GM23338 (cell line): Measurements from ENCODE around the gene SLC7A5. TPM values are rescaled to one million over a fixed set of nuclear protein-coding genes. Genes with fewer than 3 reads are reported as not detected.

Experiments
- ATAC-seq: fragments of 200-7000 bp; cut with Tn5 transposase; 3 replicates; pipeline ENCODE4 v1.9.1; 2020
- DNase-seq: peaks from one replicate; pipeline ENCODE4 v3.0.0-alpha.2; 2015; ENCODE audit warnings: low spot score
- H2AFZ ChIP-seq: fragments of 200-600 bp; sonication (generic); 2 replicates; pipeline ENCODE4 v1.8.0; 2016; ENCODE audit warnings: antibody characterized with exemption, mild to moderate bottlenecking, moderate library complexity
- H3F3A ChIP-seq: fragments of 200-600 bp; sonication (generic); replicated peaks from 2 replicates; pipeline ENCODE4 v1.8.0; 2017; ENCODE audit warnings: antibody characterized with exemption, mixed run types, low read depth
- H3K27ac ChIP-seq: fragments of 200-600 bp; sonication (generic); 2 replicates; pipeline ENCODE4 v1.6.1; 2016; ENCODE audit warnings: low read depth
- H3K27me3 ChIP-seq: fragments of 200-600 bp; sonication (generic); 2 replicates; pipeline ENCODE4 v1.8.0; 2016; ENCODE audit warnings: mild to moderate bottlenecking, mixed run types, moderate library complexity; ENCODE audit not compliant: insufficient read depth
- H3K36me3 ChIP-seq: fragments of 200-600 bp; sonication (generic); 2 replicates; pipeline ENCODE4 v1.8.0; 2016; ENCODE audit warnings: mild to moderate bottlenecking; ENCODE audit not compliant: insufficient read depth
- H3K4me1 ChIP-seq: fragments of 200-600 bp; sonication (generic); 2 replicates; pipeline ENCODE4 v1.8.0; 2016; ENCODE audit warnings: mild to moderate bottlenecking, moderate library complexity; ENCODE audit not compliant: insufficient read depth
- H3K4me2 ChIP-seq: fragments of 200-600 bp; sonication (generic); 2 replicates; pipeline ENCODE4 v1.7.1; 2017; ENCODE audit warnings: mixed run types
- H3K4me3 ChIP-seq: fragments of 200-600 bp; sonication (generic); 2 replicates; pipeline ENCODE4 v1.6.1; 2016; ENCODE audit warnings: mixed run types
- H3K79me2 ChIP-seq: fragments of 200-600 bp; sonication (generic); replicated peaks from 2 replicates; pipeline ENCODE4 v1.8.0; 2017; ENCODE audit warnings: mild to moderate bottlenecking; ENCODE audit not compliant: insufficient read depth
- H3K9me2 ChIP-seq: fragments of 200-600 bp; sonication (generic); 2 replicates; pipeline ENCODE4 v1.8.0; 2017; ENCODE audit not compliant: insufficient read depth
- H4K20me1 ChIP-seq: fragments of 200-600 bp; sonication (generic); replicated peaks from 2 replicates; pipeline ENCODE4 v1.8.0; 2017; ENCODE audit warnings: mild to moderate bottlenecking; ENCODE audit not compliant: insufficient read depth
- H3K27ac Mint-ChIP-seq: 2 replicates; pipeline ENCODE4 v1.8.0; 2020; ENCODE audit warnings: inconsistent platforms, mild to moderate bottlenecking, moderate library complexity, mixed read lengths
- H3K27me3 Mint-ChIP-seq: 3 replicates; pipeline ENCODE4 v1.8.0; 2022; ENCODE audit warnings: low read depth, mild to moderate bottlenecking, moderate library complexity, mixed read lengths, inconsistent platforms; ENCODE audit not compliant: insufficient read depth, poor library complexity
- H3K36me3 Mint-ChIP-seq: 3 replicates; pipeline ENCODE4 v1.8.0; 2021; ENCODE audit warnings: low read depth, mild to moderate bottlenecking, inconsistent platforms, moderate library complexity, mixed read lengths
- H3K4me1 Mint-ChIP-seq: 3 replicates; pipeline ENCODE4 v1.8.0; 2020; ENCODE audit warnings: mild to moderate bottlenecking, inconsistent platforms, mixed read lengths
- H3K4me3 Mint-ChIP-seq: 3 replicates; pipeline ENCODE4 v1.8.0; 2021; ENCODE audit warnings: moderate library complexity, mild to moderate bottlenecking, inconsistent platforms, mixed read lengths
- H3K9me3 Mint-ChIP-seq: 3 replicates; pipeline ENCODE4 v1.8.0; 2020; ENCODE audit warnings: moderate library complexity, mild to moderate bottlenecking, inconsistent platforms, mixed read lengths
- CREB1 ChIP-seq: fragments of 250-450 bp; sonication (Bioruptor Pico); IDR thresholded peaks from 2 replicates; pipeline ENCODE4 v1.5.0; 2020; ENCODE audit warnings: low read depth, mild to moderate bottlenecking, moderate library complexity
- NANOG ChIP-seq: IDR thresholded peaks from 2 replicates; pipeline ENCODE4 v1.6.1; 2016; ENCODE audit warnings: antibody characterized with exemption, borderline replicate concordance
- POLR2AphosphoS5 ChIP-seq: IDR thresholded peaks from 2 replicates; pipeline ENCODE4 v1.6.1; 2016; ENCODE audit warnings: antibody characterized with exemption, low read depth
- STAT1 ChIP-seq: IDR thresholded peaks from one replicate; pipeline ENCODE4 v1.6.1; 2016; ENCODE audit warnings: antibody characterized with exemption; ENCODE audit not compliant: unreplicated experiment
- ZNF114 ChIP-seq: fragments of 250-450 bp; sonication (Bioruptor Pico); IDR thresholded peaks from 2 replicates; pipeline ENCODE4 v1.5.0; 2020; ENCODE audit warnings: mild to moderate bottlenecking, moderate library complexity
- ZNF331 ChIP-seq: fragments of 250-450 bp; sonication (Bioruptor Pico); IDR thresholded peaks from 2 replicates; pipeline ENCODE4 v1.5.0; 2020; ENCODE audit warnings: low read depth, mild to moderate bottlenecking, moderate library complexity
- polyA plus RNA-seq: library from polyadenylated mRNA; unstranded; fragments of >200 nt; fragmentation: Nextera tagmentation; extraction: Ambion mirVana; gene quantifications from 2 replicates; pipeline ENCODE4 v1.2.1, GENCODE V29; 2016
- total RNA-seq: library from RNA; depleted of rRNA; stranded (reverse); fragments of >200 nt; shearing (Covaris generic); gene quantifications from 2 replicates; pipeline ENCODE4 v1.2.3, GENCODE V29; 2014
- TF ChIP-seq, protein P1 (sequence below): IDR thresholded peaks from one replicate; pipeline ENCODE4 v1.6.1; 2018; ENCODE audit warnings: antibody characterized with exemption; ENCODE audit not compliant: unreplicated experiment
- TF ChIP-seq, protein P2 (sequence below): IDR thresholded peaks from 2 replicates; pipeline ENCODE4 v1.6.1; 2016; ENCODE audit warnings: antibody characterized with exemption

The SLC7A5 gene
- total and polyA plus RNA-seq, 2 experiments from 2014 or later = 107 to 386 TPM

GRCh38 chr16:87832137-87832527 is 37.2 kb downstream of the SLC7A5 start:
- peaks cover 5% of the 10 kb centered on the region for H4K20me1 ChIP-seq
- Mint-ChIP-seq H3K27ac (no peak overlapping the region), H3K4me3 (no peak overlapping the region), H3K27me3 (peaks cover 21% of the 10 kb centered on the region), H3K36me3 (peaks cover 71% of the 10 kb centered on the region), H3K9me3 (no peaks in the 10 kb centered on the region; the same call in 1 of the 3 replicates), H3K4me1 (peaks cover 33% of the 10 kb centered on the region)
- no peak overlapping the region for H3K4me2 ChIP-seq
- H3F3A ChIP-seq = peaks cover 18% of the 10 kb centered on the region; the same call in 1 of the 2 replicates
- no peaks in the 10 kb centered on the region for H3K79me2 ChIP-seq
- H3K4me1 ChIP-seq = peaks cover 21% of the 10 kb centered on the region
- peaks cover 24% of the 10 kb centered on the region; the same call in 1 of the 2 replicates for H3K36me3 ChIP-seq
- no peak for ATAC-seq
- TF ChIP-seq, protein P1, sequence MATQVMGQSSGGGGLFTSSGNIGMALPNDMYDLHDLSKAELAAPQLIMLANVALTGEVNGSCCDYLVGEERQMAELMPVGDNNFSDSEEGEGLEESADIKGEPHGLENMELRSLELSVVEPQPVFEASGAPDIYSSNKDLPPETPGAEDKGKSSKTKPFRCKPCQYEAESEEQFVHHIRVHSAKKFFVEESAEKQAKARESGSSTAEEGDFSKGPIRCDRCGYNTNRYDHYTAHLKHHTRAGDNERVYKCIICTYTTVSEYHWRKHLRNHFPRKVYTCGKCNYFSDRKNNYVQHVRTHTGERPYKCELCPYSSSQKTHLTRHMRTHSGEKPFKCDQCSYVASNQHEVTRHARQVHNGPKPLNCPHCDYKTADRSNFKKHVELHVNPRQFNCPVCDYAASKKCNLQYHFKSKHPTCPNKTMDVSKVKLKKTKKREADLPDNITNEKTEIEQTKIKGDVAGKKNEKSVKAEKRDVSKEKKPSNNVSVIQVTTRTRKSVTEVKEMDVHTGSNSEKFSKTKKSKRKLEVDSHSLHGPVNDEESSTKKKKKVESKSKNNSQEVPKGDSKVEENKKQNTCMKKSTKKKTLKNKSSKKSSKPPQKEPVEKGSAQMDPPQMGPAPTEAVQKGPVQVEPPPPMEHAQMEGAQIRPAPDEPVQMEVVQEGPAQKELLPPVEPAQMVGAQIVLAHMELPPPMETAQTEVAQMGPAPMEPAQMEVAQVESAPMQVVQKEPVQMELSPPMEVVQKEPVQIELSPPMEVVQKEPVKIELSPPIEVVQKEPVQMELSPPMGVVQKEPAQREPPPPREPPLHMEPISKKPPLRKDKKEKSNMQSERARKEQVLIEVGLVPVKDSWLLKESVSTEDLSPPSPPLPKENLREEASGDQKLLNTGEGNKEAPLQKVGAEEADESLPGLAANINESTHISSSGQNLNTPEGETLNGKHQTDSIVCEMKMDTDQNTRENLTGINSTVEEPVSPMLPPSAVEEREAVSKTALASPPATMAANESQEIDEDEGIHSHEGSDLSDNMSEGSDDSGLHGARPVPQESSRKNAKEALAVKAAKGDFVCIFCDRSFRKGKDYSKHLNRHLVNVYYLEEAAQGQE = no peak
- peak; percentile 5; the same call in 1 of the 2 replicates for TF ChIP-seq POLR2AphosphoS5
- no peak for TF ChIP-seq NANOG
- TF ChIP-seq CREB1 (CRISPR knock-in tag) = no peak
- 0 out of 2 replicates have a peak overlapping the region, but pooled peaks have one; percentile 14 for H3K27ac ChIP-seq
- H3K4me3 ChIP-seq = no peak overlapping the region
- no peaks in the 10 kb centered on the region for H3K9me2 ChIP-seq
- DNase-seq = no peak
- H3K27me3 ChIP-seq = no peaks in the 10 kb centered on the region
- H2AFZ ChIP-seq = no peak overlapping the region

DNA sequence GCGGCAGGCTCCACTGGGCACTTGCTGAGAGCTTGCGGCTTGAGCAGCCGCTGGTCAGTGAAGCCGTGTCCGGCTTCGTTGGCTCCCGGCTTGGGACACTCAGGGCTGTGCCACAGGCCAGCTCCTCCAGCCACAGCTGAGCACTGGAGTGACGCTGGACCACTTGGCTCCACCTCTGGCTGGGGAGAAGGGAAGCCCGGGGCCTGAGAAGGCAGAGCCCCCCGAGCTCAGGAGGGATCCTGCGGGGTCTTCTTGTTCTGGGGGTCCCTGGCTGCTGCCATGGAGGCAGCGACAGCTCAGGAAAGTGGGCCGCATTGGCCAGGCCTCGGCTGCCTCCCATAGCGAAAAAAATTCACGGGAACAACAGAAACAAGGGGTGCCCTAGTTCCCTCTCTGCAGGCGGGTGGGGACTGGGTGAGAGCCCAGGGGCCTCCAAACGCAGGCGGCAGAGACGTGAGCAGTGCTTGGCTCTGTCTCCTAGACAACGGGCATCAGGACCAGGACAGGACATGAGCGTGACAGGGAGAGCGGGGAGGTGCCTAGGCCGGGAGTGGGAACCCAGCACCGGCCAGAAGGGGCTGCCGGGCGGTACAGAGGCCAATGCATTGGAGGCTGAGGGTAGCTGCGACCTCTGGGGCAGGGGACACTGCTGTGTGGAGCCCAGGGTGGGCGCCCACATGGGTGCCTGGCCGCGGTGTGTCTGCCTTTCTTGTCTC is 37.7 kb downstream of the SLC7A5 start:
- Mint-ChIP-seq H3K27me3 (peaks cover 24% of the 10 kb centered on the region), H3K9me3 (no peaks in the 10 kb centered on the region; the same call in 1 of the 3 replicates), H3K27ac (no peak overlapping the region), H3K36me3 (peaks cover 66% of the 10 kb centered on the region), H3K4me1 (peaks cover 36% of the 10 kb centered on the region), H3K4me3 (no peak overlapping the region)
- H3K4me2 ChIP-seq = no peak overlapping the region
- H3F3A ChIP-seq = peaks cover 18% of the 10 kb centered on the region; the same call in 1 of the 2 replicates
- peaks cover 21% of the 10 kb centered on the region for H3K4me1 ChIP-seq
- no peaks in the 10 kb centered on the region for H3K27me3 ChIP-seq
- H3K27ac ChIP-seq = 0 out of 2 replicates have a peak overlapping the region, but pooled peaks have one; percentile 55
- H3K79me2 ChIP-seq = no peaks in the 10 kb centered on the region
- no peaks in the 10 kb centered on the region for H3K9me2 ChIP-seq
- H3K4me3 ChIP-seq = no peak overlapping the region
- DNase-seq (no peak), ATAC-seq (no peak)
- H2AFZ ChIP-seq = no peak overlapping the region
- peaks cover 20% of the 10 kb centered on the region; the same call in 1 of the 2 replicates for H3K36me3 ChIP-seq
- peaks cover 5% of the 10 kb centered on the region for H4K20me1 ChIP-seq
- TF ChIP-seq STAT1 (no peak), POLR2AphosphoS5 (0 out of 2 replicates have a peak, but pooled peaks have one; percentile 5), ZNF331 (no peak), CREB1 (CRISPR knock-in tag) (no peak), ZNF114 (CRISPR knock-in tag) (no peak)
- TF ChIP-seq, protein P2, sequence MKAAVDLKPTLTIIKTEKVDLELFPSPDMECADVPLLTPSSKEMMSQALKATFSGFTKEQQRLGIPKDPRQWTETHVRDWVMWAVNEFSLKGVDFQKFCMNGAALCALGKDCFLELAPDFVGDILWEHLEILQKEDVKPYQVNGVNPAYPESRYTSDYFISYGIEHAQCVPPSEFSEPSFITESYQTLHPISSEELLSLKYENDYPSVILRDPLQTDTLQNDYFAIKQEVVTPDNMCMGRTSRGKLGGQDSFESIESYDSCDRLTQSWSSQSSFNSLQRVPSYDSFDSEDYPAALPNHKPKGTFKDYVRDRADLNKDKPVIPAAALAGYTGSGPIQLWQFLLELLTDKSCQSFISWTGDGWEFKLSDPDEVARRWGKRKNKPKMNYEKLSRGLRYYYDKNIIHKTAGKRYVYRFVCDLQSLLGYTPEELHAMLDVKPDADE = no peak
